ENCODE results near the gene EFNB3. TPM values are rescaled to one million over a fixed set of nuclear protein-coding genes. Genes with fewer than 3 reads are reported as not detected.

The EFNB3 gene
- total and polyA plus RNA-seq, 10 of the 15 experiments (the other 5 are each of a cell fraction or from before 2014, with no cell fraction given), result 0.01 to 0.13 (median 0.04) TPM; not detected in 5

- no peak for TF ChIP-seq ATF3 (IDR thresholded peaks at IDR 0.05; ENCODE audit: borderline replicate concordance, extremely low read depth, low read depth, low read length)
- TF ChIP-seq NR2C2 (IDR thresholded peaks at IDR 0.05; ENCODE audit: borderline replicate concordance, control insufficient read depth, insufficient read length, low read depth), result no peak
Observed at GRCh38 chr17:7668482-7668881, 36.5 kb upstream of the EFNB3 start (continued).

GRCh38 chr17:7673239-7673638 lies 31.8 kb upstream of the EFNB3 start:
- in situ Hi-C loops (cut with MboI), result no loop called here
- 100% methylated on average over 2 of the region's 2 CpGs for WGBS (ENCODE audit: insufficient coverage, insufficient replicate concordance, low lambda C conversion rate, missing lambda C conversion rate)
- no peaks in the 10 kb centered on the region for H3K27me3 ChIP-seq (replicated peaks in 1 of 2; ENCODE audit: control insufficient read depth in 2 of 2, insufficient read depth in 2 of 2, low read length in 1 of 2)
- BruUV-seq (replicated peaks), result no TSS peak
- H2AFZ ChIP-seq (ENCODE audit: control insufficient read depth, low read depth, low read length), result no peak overlapping the region
- no peak overlapping the region for H3K4me2 ChIP-seq (ENCODE audit: control insufficient read depth, insufficient read depth)
- peaks cover 8% of the 10 kb centered on the region for H3K9me3 ChIP-seq (replicated peaks; ENCODE audit: control insufficient read depth, insufficient read depth, low read length)
- H3K27ac ChIP-seq (ENCODE audit: control insufficient read depth, insufficient read depth), result no peak overlapping the region
- no peak overlapping the region for H3K9ac ChIP-seq (ENCODE audit: control insufficient read depth, insufficient read depth, low read length)
- DNase-seq (ENCODE audit: low read depth, low spot score), result peak; percentile 3
- H3K4me3 ChIP-seq, result no peak overlapping the region
- ATAC-seq, result no peak
- no peaks in the 10 kb centered on the region for H3K4me1 ChIP-seq (ENCODE audit: control insufficient read depth, insufficient read depth, low read length)
- POLR2A ChIA-PET, result interaction anchor here (0.6 to 0.8 kb wide), 3 partner anchors 9 to 46 kb away, joined by 3 to 4 read pairs (median 3); no protein-coding TSS in a partner anchor
- H4K20me1 ChIP-seq (ENCODE audit: control insufficient read depth, insufficient read depth), result no peaks in the 10 kb centered on the region
- CTCF ChIA-PET, result interaction anchor here (0.6 to 2.6 kb wide), 7 partner anchors 11 to 181 kb away, joined by 3 to 13 read pairs (median 4); partner anchors contain the start of genes ATP1B2, SENP3 and TP53
- FAIRE-seq, result no peak
- H3K36me3 ChIP-seq (ENCODE audit: control insufficient read depth in 2 of 2, insufficient read depth in 2 of 2, low read length in 1 of 2), result peaks cover 21 to 31% of the 10 kb centered on the region in 2 experiments
- H3K79me2 ChIP-seq (ENCODE audit: control insufficient read depth, insufficient read depth, low read length), result no peaks in the 10 kb centered on the region
- intact Hi-C loops (cut with micrococcal nuclease; ENCODE audit: unreplicated experiment), result no loop called here
- RAD21 ChIA-PET (ENCODE audit: unreplicated experiment), result no interaction called here
- TF ChIP-seq EGR1 (IDR thresholded peaks at IDR 0.05; ENCODE audit: borderline replicate concordance in 1 of 2, low read depth in 2 of 2, low read length in 2 of 2), result no peak
- no peak for TF ChIP-seq IRF3 (IDR thresholded peaks at IDR 0.05)
- TF ChIP-seq RAD21 (IDR thresholded peaks at IDR 0.05; ENCODE audit: insufficient read depth, low read depth, low read length), result 0 out of 2 replicates have a peak, but pooled peaks have one; percentile 22
- TF ChIP-seq HCFC1 (IDR thresholded peaks at IDR 0.05; ENCODE audit: low read length), result no peak
- no peak for TF ChIP-seq ESRRA (IDR thresholded peaks at IDR 0.05; ENCODE audit: low read length)
- peak; percentile 5 to 52 (median 38); a peak in 4 of 6 replicates for TF ChIP-seq CTCF (IDR thresholded peaks at IDR 0.05 in 2 of 3, conservative IDR thresholded peaks at IDR 0.05 in 1 of 3; ENCODE audit: control insufficient read depth in 2 of 3, extremely low read depth in 1 of 3, insufficient read depth in 1 of 3, low read depth in 3 of 3, low read length in 3 of 3)
- SMC1A ChIA-PET (ENCODE audit: uncharacterized antibody, unreplicated experiment), result interaction anchor here (1.3 kb wide), 1 partner anchor 10 kb away, joined by 3 read pairs; no protein-coding TSS in a partner anchor
